Tongue (tissue), 2 donors: Measurements from ENCODE around the gene SULT2B1. TPM values are rescaled to one million over a fixed set of nuclear protein-coding genes. Genes with fewer than 3 reads are reported as not detected.

Experiments
- DNase-seq: peaks from one replicate; pipeline ENCODE4 v3.0.0-alpha.2; 2015
- total RNA-seq: library from RNA; depleted of rRNA; stranded (reverse); fragments of >200 nt; gene quantifications from one replicate; pipeline ENCODE4 v1.2.3, GENCODE V29; 2014

The SULT2B1 gene
- total RNA-seq, 1 donor from 2014 or later, result 2.4 TPM

- peak; percentile 97 for DNase-seq
These were observed 82.7 kb downstream of the SULT2B1 start for GRCh38 chr19:48634424-48635262.

GRCh38 chr19:48635263-48635965 is 83.4 kb downstream of the SULT2B1 start:
- DNase-seq, result peak; percentile 69

- DNase-seq, result peak; percentile 18
These were observed 84.2 kb downstream of the SULT2B1 start for GRCh38 chr19:48635966-48636858.

- no peak for DNase-seq
These were observed 85.0 kb downstream of the SULT2B1 start, which contains the start of gene DBP for GRCh38 chr19:48636859-48637448. DBP (minus strand) TSS chr19:48637379; CDS start chr19:48636994, 385 bp downstream.

GRCh38 chr19:48637449-48637947 is 85.5 kb downstream of the SULT2B1 start:
- DNase-seq, result peak; percentile 99

GRCh38 chr19:48637948-48638830 is 86.2 kb downstream of the SULT2B1 start:
- peak; percentile 96 for DNase-seq

- no peak for DNase-seq
These were observed 86.9 kb downstream of the SULT2B1 start for GRCh38 chr19:48638831-48639381.

- no peak for DNase-seq
These were observed 87.8 kb downstream of the SULT2B1 start for GRCh38 chr19:48639483-48640375.

- no peak for DNase-seq
These were observed 89.9 kb downstream of the SULT2B1 start for GRCh38 chr19:48641850-48642249.

- no peak for DNase-seq
These were observed 90.9 kb downstream of the SULT2B1 start for GRCh38 chr19:48642862-48643261.

GRCh38 chr19:48644355-48644754 is 92.4 kb downstream of the SULT2B1 start:
- no peak for DNase-seq

- peak; percentile 90 for DNase-seq
These were observed 93.1 kb downstream of the SULT2B1 start for GRCh38 chr19:48644839-48645619.

GRCh38 chr19:48645620-48646000 is 93.6 kb downstream of the SULT2B1 start:
- no peak for DNase-seq

- DNase-seq, result peak; percentile 97
These were observed 94.2 kb downstream of the SULT2B1 start, which contains the start of gene CA11 for GRCh38 chr19:48646001-48646721. CA11 (minus strand) TSS chr19:48646187; CDS start chr19:48645632, 555 bp downstream.

- peak; percentile 28 for DNase-seq
These were observed 94.8 kb downstream of the SULT2B1 start for GRCh38 chr19:48646722-48647216.

- peak; percentile 24 for DNase-seq
These were observed 96.2 kb downstream of the SULT2B1 start for GRCh38 chr19:48648134-48648533.
